Neuron (in vitro differentiated cells): ENCODE results near the gene TF.

Experiments used
- H2AFZ ChIP-seq: one replicate; pipeline ENCODE4 v1.6.1; 2013; ENCODE audit warnings: low read depth, mild to moderate bottlenecking, inconsistent platforms, low read length, moderate library complexity
- H3K27me3 ChIP-seq: one replicate; pipeline ENCODE4 v1.6.1; 2013; ENCODE audit warnings: low read length; ENCODE audit not compliant: insufficient read depth
- H3K36me3 ChIP-seq: one replicate; pipeline ENCODE4 v1.6.1; 2013; ENCODE audit warnings: low read length; ENCODE audit not compliant: insufficient read depth
- H3K4me1 ChIP-seq: one replicate; pipeline ENCODE4 v1.6.1; 2013; ENCODE audit warnings: low read length; ENCODE audit not compliant: insufficient read depth
- H3K4me3 ChIP-seq: 2 replicates; pipeline ENCODE4 v1.5.1; 2013; ENCODE audit warnings: mild to moderate bottlenecking, low read length, moderate library complexity
- H3K9me3 ChIP-seq: one replicate; pipeline ENCODE4 v1.6.1; 2013; ENCODE audit warnings: low read length

Gene TF

DNA sequence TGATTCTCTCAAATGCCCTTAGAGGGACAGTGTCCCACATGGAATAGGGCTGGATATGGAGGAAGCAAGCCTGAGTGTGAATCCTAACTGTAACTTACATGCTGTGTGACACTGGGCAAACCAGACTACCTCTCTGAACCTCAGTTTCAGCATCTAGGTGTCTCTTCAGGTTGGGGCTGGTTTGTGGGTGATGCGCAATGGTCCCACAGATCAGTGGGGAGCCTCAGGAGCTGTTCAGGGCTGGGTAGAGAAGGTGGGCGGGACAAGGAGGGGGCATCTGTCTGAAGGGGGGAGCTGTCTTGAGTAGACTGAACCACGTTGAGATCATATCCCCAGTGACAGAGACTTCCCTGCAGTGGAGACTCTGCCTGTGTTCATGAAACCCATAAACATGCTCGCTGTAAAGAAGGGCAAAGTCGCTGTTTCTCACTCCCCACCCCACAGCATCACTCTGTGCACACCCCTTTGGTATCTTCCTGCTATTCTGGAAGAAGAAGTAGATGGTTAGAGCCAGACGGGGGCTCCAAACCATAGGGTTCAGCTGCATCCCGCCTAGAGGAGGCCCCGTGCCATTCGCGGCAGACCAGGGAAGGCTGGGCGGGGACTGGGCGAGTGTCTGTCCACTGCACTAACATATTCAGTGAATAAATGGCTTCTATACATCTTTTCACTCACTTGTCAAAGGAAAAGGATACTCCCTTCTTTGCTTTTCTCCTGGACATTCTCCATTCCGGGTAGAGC, 87.9 kb downstream of the TF start:
- H3K9me3 ChIP-seq = no peaks in the 10 kb centered on the region
- no peak overlapping the region for H2AFZ ChIP-seq
- H3K36me3 ChIP-seq = no peaks in the 10 kb centered on the region
- no peak overlapping the region for H3K4me3 ChIP-seq
- peaks cover 2% of the 10 kb centered on the region for H3K27me3 ChIP-seq
- no peaks in the 10 kb centered on the region for H3K4me1 ChIP-seq

DNA sequence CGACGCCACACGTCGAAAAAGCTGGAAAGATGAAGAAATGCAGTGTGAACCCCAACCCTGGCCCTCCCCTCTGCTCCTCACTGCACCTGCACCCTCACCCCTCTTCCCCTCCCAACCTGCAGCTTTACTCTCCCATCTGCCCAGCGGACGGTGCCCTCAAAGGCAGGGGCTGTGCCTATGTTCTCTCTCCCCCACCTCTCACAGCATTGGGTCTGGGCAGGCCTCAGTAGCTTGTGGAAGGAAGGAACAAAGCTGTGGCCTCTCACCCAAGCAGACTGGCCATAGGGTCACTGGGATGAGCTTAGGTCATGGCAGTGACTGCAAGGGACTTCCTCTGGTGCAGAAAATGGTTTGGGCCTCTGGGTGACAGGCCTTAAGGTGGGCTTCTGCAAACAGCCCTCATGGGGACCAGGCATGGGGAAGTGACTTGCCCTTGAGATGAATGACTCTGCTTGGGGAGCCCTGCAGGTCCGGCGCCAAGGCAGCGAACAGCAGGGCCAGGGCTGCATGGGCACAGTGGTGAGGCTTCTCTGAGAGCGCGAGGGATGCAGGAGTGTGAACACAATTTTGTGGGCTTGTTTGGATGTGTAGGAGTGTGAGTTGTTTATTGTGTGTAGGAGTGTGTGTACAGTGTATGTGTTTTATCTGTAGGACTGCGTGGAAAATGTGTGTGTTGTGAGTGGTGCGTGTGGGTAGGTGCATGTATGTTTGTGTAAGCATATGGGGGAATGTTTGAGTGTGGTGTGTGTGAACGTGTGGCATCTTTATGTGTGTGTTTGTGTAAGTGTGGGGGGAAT, 88.6 kb downstream of the TF start:
- H2AFZ ChIP-seq = no peak overlapping the region
- no peaks in the 10 kb centered on the region for H3K36me3 ChIP-seq
- H3K9me3 ChIP-seq = no peaks in the 10 kb centered on the region
- no peaks in the 10 kb centered on the region for H3K27me3 ChIP-seq
- no peak overlapping the region for H3K4me3 ChIP-seq
- H3K4me1 ChIP-seq = no peaks in the 10 kb centered on the region

DNA sequence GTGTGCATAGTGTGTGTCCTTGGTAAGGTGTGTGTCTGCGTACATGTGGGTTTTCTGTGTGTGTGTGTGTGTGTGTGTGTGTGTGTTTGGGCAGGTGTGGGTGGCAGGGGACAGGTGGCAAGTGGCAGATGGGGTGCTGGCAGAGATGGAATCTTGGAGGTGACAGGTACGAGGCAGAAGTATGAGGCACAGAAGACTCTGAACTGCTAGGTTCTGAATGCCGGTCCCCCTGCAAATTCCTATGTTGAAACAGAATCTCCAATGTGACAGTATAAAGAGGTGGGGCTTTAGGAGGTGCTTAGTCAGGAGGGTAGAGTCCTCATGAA, 89.2 kb downstream of the TF start:
- H3K36me3 ChIP-seq = no peaks in the 10 kb centered on the region
- no peaks in the 10 kb centered on the region for H3K27me3 ChIP-seq
- no peaks in the 10 kb centered on the region for H3K4me1 ChIP-seq
- no peaks in the 10 kb centered on the region for H3K9me3 ChIP-seq
- H2AFZ ChIP-seq = no peak overlapping the region
- H3K4me3 ChIP-seq = no peak overlapping the region

- Histone ChIP-seq H3K27me3 (no peaks in the 10 kb centered on the region), H3K9me3 (no peaks in the 10 kb centered on the region), H2AFZ (no peak overlapping the region), H3K36me3 (no peaks in the 10 kb centered on the region), H3K4me3 (no peak overlapping the region), H3K4me1 (no peaks in the 10 kb centered on the region)
Observed at GRCh38 chr3:133835961-133836360, 89.8 kb downstream of the TF start.

DNA sequence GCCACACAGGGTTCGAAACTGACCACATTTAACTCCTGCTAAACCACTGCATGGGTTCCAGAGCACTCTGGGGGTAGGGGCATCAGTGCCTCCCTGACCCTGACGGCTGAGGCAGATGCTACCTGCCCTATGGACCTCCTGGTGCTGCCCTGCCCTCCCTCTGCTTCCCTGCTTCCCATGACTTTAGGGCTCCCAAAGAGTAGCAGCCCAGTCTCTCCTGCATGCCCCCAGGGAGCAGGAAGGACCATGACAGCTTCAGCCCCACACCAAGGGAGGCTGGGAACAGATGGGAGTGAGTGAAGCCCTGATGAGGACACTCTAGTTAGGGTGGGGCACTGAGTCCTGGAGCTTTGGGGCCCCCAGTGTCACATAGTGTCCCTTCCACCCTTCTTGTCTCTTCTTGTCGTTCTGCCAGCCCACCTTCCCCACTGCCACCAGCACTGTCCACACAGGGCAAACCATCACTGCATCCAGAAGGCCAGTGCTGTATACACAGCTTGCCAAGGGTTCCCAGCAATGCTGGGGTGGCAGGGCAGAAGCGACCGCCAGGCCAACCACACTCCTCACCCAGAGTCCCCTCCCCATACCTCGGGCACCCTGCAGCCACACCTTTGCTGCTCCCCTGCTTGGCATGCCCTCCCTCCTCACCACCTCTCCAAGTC, 90.4 kb downstream of the TF start:
- no peaks in the 10 kb centered on the region for H3K9me3 ChIP-seq
- no peaks in the 10 kb centered on the region for H3K4me1 ChIP-seq
- H3K27me3 ChIP-seq = no peaks in the 10 kb centered on the region
- no peaks in the 10 kb centered on the region for H3K36me3 ChIP-seq
- H2AFZ ChIP-seq = no peak overlapping the region
- no peak overlapping the region for H3K4me3 ChIP-seq

GRCh38 chr3:133837487-133838295, 91.5 kb downstream of the TF start:
- no peaks in the 10 kb centered on the region for H3K36me3 ChIP-seq

GRCh38 chr3:133838296-133838789, 92.2 kb downstream of the TF start:
- H3K4me1 ChIP-seq = no peaks in the 10 kb centered on the region
- H2AFZ ChIP-seq = no peak overlapping the region
- H3K36me3 ChIP-seq = no peaks in the 10 kb centered on the region

More at GRCh38 chr3:133837487-133838295, 91.5 kb downstream of the TF start:
- Histone ChIP-seq H2AFZ (no peak overlapping the region), H3K4me3 (no peak overlapping the region), H3K9me3 (no peaks in the 10 kb centered on the region), H3K27me3 (no peaks in the 10 kb centered on the region), H3K4me1 (no peaks in the 10 kb centered on the region)

DNA sequence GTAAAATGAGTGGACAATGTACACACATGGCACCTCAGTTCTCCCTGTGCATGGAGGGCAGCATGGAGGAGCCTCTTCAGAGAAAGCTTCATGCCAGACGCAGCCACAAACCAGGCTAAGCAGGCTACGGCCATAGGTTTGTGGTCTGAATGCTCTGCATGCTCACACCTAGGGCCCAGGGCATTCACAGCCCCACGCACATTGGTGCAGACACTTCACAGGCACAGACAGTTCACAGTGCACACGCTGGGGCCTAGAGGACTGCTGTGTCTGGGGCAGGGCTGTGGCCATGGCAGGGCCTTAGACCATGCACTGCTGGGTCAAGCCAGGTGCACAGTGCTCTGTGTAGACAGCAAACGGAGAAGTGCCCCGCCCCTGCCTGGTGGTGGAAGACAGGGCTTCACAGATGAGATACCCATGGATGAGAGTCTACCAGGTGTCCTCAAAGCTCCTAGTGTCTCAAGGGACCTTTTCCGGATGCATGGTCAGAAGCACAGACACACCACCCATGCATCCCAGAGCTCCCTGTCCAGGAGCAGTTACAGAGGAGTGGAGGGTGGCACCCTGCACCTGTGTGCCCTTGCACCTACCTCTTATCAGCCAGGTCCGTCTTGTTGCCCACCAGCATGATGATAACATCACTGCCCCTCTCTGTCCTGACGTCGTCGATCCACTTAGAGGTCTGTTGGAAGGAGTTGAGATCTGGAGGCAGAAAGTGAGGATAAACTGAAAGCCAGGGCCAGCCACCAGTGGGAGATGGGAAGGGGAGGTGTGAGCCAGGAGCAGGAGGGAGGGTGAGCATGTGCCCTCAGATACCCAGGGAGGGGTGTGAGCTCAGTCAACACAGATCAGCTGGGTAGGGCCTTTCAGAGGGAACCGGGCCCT, 93.0 kb downstream of the TF start:
- H3K4me3 ChIP-seq = no peak overlapping the region
- H3K4me1 ChIP-seq = no peaks in the 10 kb centered on the region

More at GRCh38 chr3:133838296-133838789, 92.2 kb downstream of the TF start:
- no peaks in the 10 kb centered on the region for H3K27me3 ChIP-seq
- no peak overlapping the region for H3K4me3 ChIP-seq
- no peaks in the 10 kb centered on the region for H3K9me3 ChIP-seq

GRCh38 chr3:133840055-133840737, 94.0 kb downstream of the TF start:
- no peaks in the 10 kb centered on the region for H3K27me3 ChIP-seq
- H3K9me3 ChIP-seq = no peaks in the 10 kb centered on the region
- no peaks in the 10 kb centered on the region for H3K4me1 ChIP-seq
- H3K36me3 ChIP-seq = no peaks in the 10 kb centered on the region
- no peak overlapping the region for H2AFZ ChIP-seq
- no peak overlapping the region for H3K4me3 ChIP-seq

More for the DNA sequence above, 93.0 kb downstream of the TF start:
- no peaks in the 10 kb centered on the region for H3K27me3 ChIP-seq
- H3K36me3 ChIP-seq = no peaks in the 10 kb centered on the region
- no peak overlapping the region for H2AFZ ChIP-seq
- no peaks in the 10 kb centered on the region for H3K9me3 ChIP-seq

- Histone ChIP-seq H3K9me3 (no peaks in the 10 kb centered on the region), H3K4me3 (no peak overlapping the region), H3K27me3 (no peaks in the 10 kb centered on the region), H2AFZ (no peak overlapping the region), H3K4me1 (no peaks in the 10 kb centered on the region), H3K36me3 (no peaks in the 10 kb centered on the region)
Observed at GRCh38 chr3:133840767-133841166, 94.6 kb downstream of the TF start.

DNA sequence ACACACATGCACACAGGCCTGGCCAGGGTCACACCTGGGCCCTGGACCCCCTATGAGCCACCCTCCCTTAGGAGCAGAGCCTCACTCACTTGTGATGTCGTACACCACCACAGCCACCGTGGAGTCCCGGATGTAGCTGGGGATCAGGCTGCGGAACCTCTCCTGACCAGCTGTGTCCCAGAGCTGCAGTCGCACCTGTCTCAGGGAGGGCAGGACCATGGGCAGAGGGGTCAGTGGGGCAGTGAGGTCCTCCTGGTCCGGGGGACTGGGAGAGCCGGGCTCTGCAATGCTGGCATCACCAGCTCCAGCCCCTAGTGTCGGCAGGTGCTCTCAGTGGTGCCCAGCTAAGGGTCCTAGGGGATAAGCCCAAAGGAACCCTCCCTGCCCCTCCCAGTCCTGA, 95.0 kb downstream of the TF start:
- Histone ChIP-seq H3K27me3 (no peaks in the 10 kb centered on the region), H3K36me3 (no peaks in the 10 kb centered on the region), H3K4me3 (no peak overlapping the region), H3K9me3 (no peaks in the 10 kb centered on the region), H2AFZ (no peak overlapping the region), H3K4me1 (no peaks in the 10 kb centered on the region)
